Body of pancreas (tissue), 4 donors: ENCODE data around the gene BANP. TPM values are rescaled to one million over a fixed set of nuclear protein-coding genes. Genes with fewer than 3 reads are reported as not detected.
A peak's percentile ranks its signal among the peaks of the same experiment; 100 is the strongest.
"Not testable (repeated sequence)": the region's sequence is repeated elsewhere in the genome, so short reads cannot be mapped to it uniquely, and the experiment has no call there.

Source experiments
- ATAC-seq: fragments of 150-250 bp; one replicate; pipeline ENCODE4 v1.9.1; 2016
- DNase-seq, 4 donors: peaks; one replicate each; pipeline ENCODE4 v3.0.0-alpha.2; 2019
- H3K27ac ChIP-seq, 4 donors: fragments of 200-600 bp; sonication (generic); 1 replicate in 3 of 4; 2 replicates in 1 of 4; pipeline versions ENCODE4 v1.5.1 to v1.6.1; 2016 to 2019; ENCODE audit warnings: mild to moderate bottlenecking in 1 of 4, mixed read lengths in 1 of 4, moderate library complexity in 1 of 4
- H3K27me3 ChIP-seq, 2 donors: fragments of 200-600 bp; sonication (generic); one replicate each; pipeline ENCODE4 v1.6.0; 2016; ENCODE audit warnings: mild to moderate bottlenecking in 1 of 2
- H3K36me3 ChIP-seq, 2 donors: fragments of 200-600 bp; sonication (generic); replicated peaks in 1 of 2; 2 replicates each; pipeline ENCODE4 v1.5.1; 2016; ENCODE audit warnings: low read depth in 2 of 2; ENCODE audit not compliant: insufficient read depth in 1 of 2
- H3K4me1 ChIP-seq: fragments of 200-600 bp; sonication (generic); one replicate; pipeline ENCODE4 v1.6.0; 2016
- H3K4me3 ChIP-seq, 2 donors: fragments of 200-600 bp; sonication (generic); 1 replicate in 1 of 2; 2 replicates in 1 of 2; pipeline ENCODE4 v1.5.1; 2016 to 2019
- H3K9me3 ChIP-seq, 3 donors: fragments of 200-600 bp; sonication (generic); 1 replicate in 2 of 3; 2 replicates in 1 of 3; pipeline ENCODE4 v1.5.1; 2016
- POLR2A ChIP-seq, 3 donors: fragments of 450-650 bp; IDR thresholded peaks; one replicate each; pipeline ENCODE4 v1.6.1; 2016; ENCODE audit warnings: antibody characterized with exemption in 3 of 3, mild to moderate bottlenecking in 2 of 3
- WGBS, 2 donors: methylation state at CpG; one replicate each; pipeline ENCODE4 v1.1.5; 2017; 5-methylcytosine and 5-hydroxymethylcytosine counted together
- intact Hi-C: fragments of 100-400 bp; cut with DNase I; formaldehyde crosslinking; loops from one replicate; pipeline ENCODE4 v1.15.1; 2023
- total RNA-seq, 2 donors: library from RNA; depleted of rRNA; stranded (reverse); fragments of >200 nt; gene quantifications; one replicate each; pipeline ENCODE4 v1.1.0, GENCODE V29; 2016
- TF ChIP-seq, protein P1 (sequence below), 7 experiments: fragments of 450-650 bp in 4 of 7; fragments of 200-600 bp in 3 of 7; sonication (generic) in 3 of 7; IDR thresholded peaks; one replicate each; pipeline ENCODE4 v1.5.1; 2016 to 2019; ENCODE audit warnings: antibody characterized with exemption in 7 of 7

The BANP gene
- total RNA-seq, 2 donors from 2014 or later, result 19.1 to 20.2 TPM

- no peaks in the 10 kb centered on the region for H3K9me3 ChIP-seq
- whole genome bisulfite sequencing, 2 donors, result 62 to 71% methylated on average over 5 to 13 of the region's 13 CpGs
- no peaks in the 10 kb centered on the region for H3K4me1 ChIP-seq
- no peak overlapping the region for H3K4me3 ChIP-seq
- no peak overlapping the region for H3K27ac ChIP-seq
- H3K27me3 ChIP-seq, result no peaks in the 10 kb centered on the region
- ATAC-seq, result no peak
- intact Hi-C loops, result no loop called here
- no peak for DNase-seq
- no peak for TF ChIP-seq POLR2A (IDR thresholded peaks at IDR 0.05)
- no peaks in the 10 kb centered on the region for H3K36me3 ChIP-seq
These were observed 164.9 kb downstream of the BANP start for GRCh38 chr16:88116121-88116520.

- H3K4me1 ChIP-seq, result peaks cover 7% of the 10 kb centered on the region
- H3K27me3 ChIP-seq, result no peaks in the 10 kb centered on the region
- no peak overlapping the region for H3K27ac ChIP-seq
- TF ChIP-seq POLR2A (IDR thresholded peaks at IDR 0.05), result no peak
- TF ChIP-seq, protein P1, sequence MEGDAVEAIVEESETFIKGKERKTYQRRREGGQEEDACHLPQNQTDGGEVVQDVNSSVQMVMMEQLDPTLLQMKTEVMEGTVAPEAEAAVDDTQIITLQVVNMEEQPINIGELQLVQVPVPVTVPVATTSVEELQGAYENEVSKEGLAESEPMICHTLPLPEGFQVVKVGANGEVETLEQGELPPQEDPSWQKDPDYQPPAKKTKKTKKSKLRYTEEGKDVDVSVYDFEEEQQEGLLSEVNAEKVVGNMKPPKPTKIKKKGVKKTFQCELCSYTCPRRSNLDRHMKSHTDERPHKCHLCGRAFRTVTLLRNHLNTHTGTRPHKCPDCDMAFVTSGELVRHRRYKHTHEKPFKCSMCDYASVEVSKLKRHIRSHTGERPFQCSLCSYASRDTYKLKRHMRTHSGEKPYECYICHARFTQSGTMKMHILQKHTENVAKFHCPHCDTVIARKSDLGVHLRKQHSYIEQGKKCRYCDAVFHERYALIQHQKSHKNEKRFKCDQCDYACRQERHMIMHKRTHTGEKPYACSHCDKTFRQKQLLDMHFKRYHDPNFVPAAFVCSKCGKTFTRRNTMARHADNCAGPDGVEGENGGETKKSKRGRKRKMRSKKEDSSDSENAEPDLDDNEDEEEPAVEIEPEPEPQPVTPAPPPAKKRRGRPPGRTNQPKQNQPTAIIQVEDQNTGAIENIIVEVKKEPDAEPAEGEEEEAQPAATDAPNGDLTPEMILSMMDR (IDR thresholded peaks at IDR 0.05), result no peak
- no peak overlapping the region for H3K4me3 ChIP-seq
- no peak for DNase-seq
- intact Hi-C loops, result no loop called here
- no peak for ATAC-seq
- no peaks in the 10 kb centered on the region for H3K36me3 ChIP-seq
- no peaks in the 10 kb centered on the region for H3K9me3 ChIP-seq
- WGBS, 2 donors, result 69 to 76% methylated on average over 20 of the region's 20 CpGs
These were observed 166.2 kb downstream of the BANP start for GRCh38 chr16:88117476-88117868.

- DNase-seq (no peak), ATAC-seq (no peak)
- Histone ChIP-seq H3K9me3 (no peaks in the 10 kb centered on the region), H3K27ac (no peak overlapping the region), H3K27me3 (no peaks in the 10 kb centered on the region), H3K4me1 (peaks cover 7% of the 10 kb centered on the region), H3K4me3 (no peak overlapping the region), H3K36me3 (no peaks in the 10 kb centered on the region)
- intact Hi-C loops, result no loop called here
- no peak for TF ChIP-seq POLR2A (IDR thresholded peaks at IDR 0.05)
- TF ChIP-seq, protein P1 (IDR thresholded peaks at IDR 0.05), result no peak
- WGBS, 2 donors, result 34 to 58% methylated on average over 13 of the region's 13 CpGs
These were observed 167.1 kb downstream of the BANP start for GRCh38 chr16:88118376-88118775.

DNA sequence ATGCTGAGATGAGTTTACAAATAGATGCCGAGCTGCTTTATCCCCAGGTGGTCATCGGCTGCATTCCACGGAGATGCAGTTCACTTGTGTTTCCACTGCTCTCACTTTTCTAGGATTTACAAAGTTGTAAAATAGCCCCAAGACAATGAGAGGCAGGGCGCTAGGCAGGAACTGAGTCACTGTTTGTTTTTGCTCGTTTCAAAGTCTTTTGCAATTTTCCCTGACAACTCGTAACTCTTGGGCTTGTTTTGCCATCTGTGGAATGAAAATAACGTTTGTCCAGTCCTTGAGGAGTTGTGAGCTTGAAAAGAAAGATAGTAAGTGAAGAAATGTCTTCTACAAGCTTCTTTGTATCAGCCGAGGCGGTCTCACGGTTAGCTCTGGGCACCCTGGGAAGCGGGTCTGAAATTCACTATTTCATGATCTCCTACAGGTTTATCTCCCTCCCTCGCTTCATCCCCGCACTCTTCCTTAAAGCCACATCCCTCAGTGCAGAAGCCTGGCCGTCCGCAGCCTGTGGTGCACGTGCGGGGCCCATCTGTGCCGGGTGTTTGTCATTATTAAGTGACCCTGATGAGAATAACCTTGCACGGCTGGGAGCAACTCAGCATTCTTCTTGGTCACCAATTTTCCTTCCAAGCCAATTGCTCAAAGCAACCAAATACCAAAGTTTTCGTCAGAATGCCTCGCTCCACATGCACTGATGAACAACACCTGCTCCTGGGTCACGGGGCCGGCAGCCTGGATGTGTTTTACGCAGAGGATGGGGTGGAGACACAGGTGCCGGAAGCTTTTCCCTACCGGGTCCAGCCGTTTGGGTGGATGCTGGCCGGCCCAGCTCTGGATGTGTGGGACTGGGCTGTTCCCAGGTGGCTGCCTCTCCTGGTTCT, 167.9 kb downstream of the BANP start:
- H3K4me1 ChIP-seq, DNase-seq, H3K27me3 ChIP-seq, H3K27ac ChIP-seq, H3K36me3 ChIP-seq, H3K4me3 ChIP-seq, H3K9me3 ChIP-seq, intact Hi-C loops: not testable (repeated sequence)
- peak; percentile 28 for ATAC-seq
- WGBS, 2 donors, result 19 to 26% methylated on average over 25 to 28 of the region's 28 CpGs

DNA sequence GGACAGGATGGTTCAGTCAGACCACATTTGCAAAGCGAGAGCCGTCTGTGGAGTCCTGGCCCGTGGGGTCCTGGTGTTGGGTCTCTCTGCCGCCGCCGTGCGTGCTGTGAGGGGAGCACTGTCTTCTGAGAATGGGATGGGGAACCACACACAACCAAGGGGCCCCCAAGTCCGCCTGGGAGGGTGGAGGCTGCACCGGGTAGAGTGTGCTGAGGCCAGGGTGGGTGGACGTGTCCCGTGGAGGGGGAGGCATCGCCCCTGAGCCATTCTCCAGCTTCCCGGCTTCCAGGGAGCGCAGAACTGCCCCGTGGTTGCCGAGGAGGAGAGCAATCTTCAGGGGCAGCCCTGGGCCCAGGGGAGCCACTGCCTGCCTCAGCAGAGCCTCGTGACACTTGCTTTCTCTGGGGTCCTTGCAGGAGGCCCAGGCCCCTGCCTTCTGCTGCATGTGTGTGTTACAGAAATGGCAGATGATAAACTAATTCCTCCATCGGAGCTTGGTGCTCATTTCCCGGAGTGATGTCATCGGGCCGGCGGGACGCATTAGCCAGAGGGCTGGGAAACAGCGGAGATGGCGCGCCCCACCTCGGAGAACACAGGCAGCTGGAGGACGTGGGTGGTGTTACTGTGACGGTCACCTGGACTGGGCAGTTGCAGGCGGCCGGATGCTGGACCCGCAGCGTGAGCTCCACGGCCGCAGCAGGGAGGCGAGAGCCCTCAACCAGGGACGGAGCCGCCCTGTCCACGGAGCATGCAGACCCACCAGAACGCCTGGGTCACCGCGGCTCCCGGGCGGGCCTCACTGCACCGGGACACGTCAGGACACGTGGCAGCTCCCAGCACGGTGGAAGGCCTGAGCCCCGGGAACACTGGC, 168.9 kb downstream of the BANP start:
- 78% methylated on average over 47 of the region's 49 CpGs; no CpG with 5 or more reads in 1 of the 2 donors for WGBS, 2 donors
- ATAC-seq, DNase-seq, H3K27me3 ChIP-seq, H3K36me3 ChIP-seq, intact Hi-C loops, H3K9me3 ChIP-seq, H3K4me1 ChIP-seq, H3K27ac ChIP-seq, H3K4me3 ChIP-seq: not testable (repeated sequence)

DNA sequence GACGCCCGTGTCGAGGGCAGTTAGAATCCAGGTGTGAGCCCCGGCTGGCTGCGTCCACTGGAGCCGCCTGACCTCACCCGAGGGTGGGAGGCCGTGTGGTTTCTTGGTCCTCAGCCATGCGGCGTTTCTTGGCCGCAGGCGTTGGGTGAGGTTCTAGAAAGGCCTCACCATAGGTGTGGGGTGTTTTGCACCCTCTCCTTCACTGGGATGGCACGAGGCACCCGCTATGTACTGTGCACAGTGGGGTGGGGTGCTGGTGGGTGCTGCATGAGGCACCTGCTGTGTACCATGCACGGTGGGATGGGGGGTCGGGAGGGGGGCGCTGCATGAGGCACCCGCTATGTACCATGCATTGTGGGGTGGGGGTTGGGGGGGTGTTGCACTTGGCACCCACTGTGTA, 169.6 kb downstream of the BANP start:
- no peak overlapping the region for H3K4me3 ChIP-seq
- no peaks in the 10 kb centered on the region for H3K9me3 ChIP-seq
- no peak for DNase-seq
- intact Hi-C loops, result no loop called here
- no peaks in the 10 kb centered on the region for H3K36me3 ChIP-seq
- no peak for ATAC-seq
- TF ChIP-seq, protein P1 (IDR thresholded peaks at IDR 0.05), result no peak
- TF ChIP-seq POLR2A (IDR thresholded peaks at IDR 0.05), result no peak
- no peak overlapping the region for H3K27ac ChIP-seq
- WGBS, 2 donors, result 77 to 81% methylated on average over 9 to 13 of the region's 18 CpGs
- H3K4me1 ChIP-seq, result peaks cover 7% of the 10 kb centered on the region
- no peaks in the 10 kb centered on the region for H3K27me3 ChIP-seq

DNA sequence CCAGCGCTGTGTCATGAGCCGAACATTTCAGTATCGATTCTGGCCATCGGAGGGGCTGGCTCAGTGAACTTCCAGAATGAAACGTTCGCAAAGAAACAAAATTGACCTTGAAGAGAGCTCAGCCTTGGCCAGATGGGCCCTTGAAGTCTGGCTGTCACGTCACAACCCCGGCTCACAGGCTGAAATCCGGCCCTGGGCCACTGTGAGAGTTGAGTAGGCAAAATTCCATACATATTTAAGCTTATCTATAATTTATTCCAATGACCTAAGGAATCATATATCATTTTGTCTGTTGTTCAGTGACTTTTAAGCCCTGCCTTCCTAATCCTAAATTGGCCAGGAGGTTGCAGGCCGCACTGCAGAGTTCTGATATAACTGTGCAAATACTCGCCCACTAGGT, 170.2 kb downstream of the BANP start:
- DNase-seq (peak in 1 of 4 donors; percentile 24), ATAC-seq (peak; percentile 73)
- H3K27ac ChIP-seq, H3K27me3 ChIP-seq, H3K4me3 ChIP-seq, intact Hi-C loops, H3K9me3 ChIP-seq, H3K36me3 ChIP-seq, H3K4me1 ChIP-seq: not testable (repeated sequence)
- WGBS, 2 donors, result 29 to 32% methylated on average over 10 to 11 of the region's 11 CpGs
